Muscle of leg (tissue), 11 donors: ENCODE results near the gene POMT1. TPM values are rescaled to one million over a fixed set of nuclear protein-coding genes. Genes with fewer than 3 reads are reported as not detected.

Source experiments
- DNase-seq: peaks from one replicate; pipeline ENCODE4 v3.0.0; 2013
- H3K27ac ChIP-seq: one replicate; pipeline ENCODE4 v1.5.1; 2013; ENCODE audit warnings: mild to moderate bottlenecking, low read length, control low read depth
- H3K27me3 ChIP-seq: one replicate; pipeline ENCODE4 v1.6.1; 2013; ENCODE audit warnings: low read length; ENCODE audit not compliant: control insufficient read depth, insufficient read depth
- H3K36me3 ChIP-seq: one replicate; pipeline ENCODE4 v1.6.1; 2013; ENCODE audit warnings: low read length; ENCODE audit not compliant: control insufficient read depth, insufficient read depth
- H3K4me1 ChIP-seq: one replicate; pipeline ENCODE4 v1.6.1; 2013; ENCODE audit warnings: low read length; ENCODE audit not compliant: control insufficient read depth, insufficient read depth
- H3K4me3 ChIP-seq: one replicate; pipeline ENCODE4 v1.5.1; 2013; ENCODE audit warnings: low read length, control low read depth
- H3K9me3 ChIP-seq: replicated peaks from 2 replicates; pipeline ENCODE4 v1.6.1; 2013; ENCODE audit warnings: low read depth, low read length; ENCODE audit not compliant: control insufficient read depth
- WGBS: methylation state at CpG from one replicate; pipeline ENCODE4 v1.1.5; 2013; ENCODE audit warnings: missing lambda C conversion rate; ENCODE audit not compliant: insufficient coverage; 5-methylcytosine and 5-hydroxymethylcytosine counted together
- polyA plus RNA-seq, 8 donors: library from polyadenylated mRNA; unstranded; fragments of 120-200 nt; gene quantifications; one replicate each; pipeline versions ENCODE4 v1.2.1 to v1.2.3, GENCODE V29; 2013; ENCODE audit warnings: inconsistent platforms in 1 of 8, low replicate concordance in 1 of 8; ENCODE audit not compliant: insufficient read length in 8 of 8, insufficient read depth in 1 of 8
- total RNA-seq: library from RNA; stranded (reverse); fragments of 120-200 nt; gene quantifications from one replicate; pipeline ENCODE4 v1.2.4, GENCODE V29; 2013

POMT1 gene
- total and polyA plus RNA-seq, 9 donors = 15.1 to 29.9 (median 23.0) TPM

GRCh38 chr9:131552030-131552429 is 49.3 kb downstream of the POMT1 start:
- peaks cover 45% of the 10 kb centered on the region for H3K27me3 ChIP-seq
- peaks cover 2% of the 10 kb centered on the region for H3K9me3 ChIP-seq
- WGBS = 57% methylated on average over 1 of the region's 6 CpGs
- H3K36me3 ChIP-seq = no peaks in the 10 kb centered on the region
- no peak for DNase-seq
- no peak overlapping the region for H3K4me3 ChIP-seq
- H3K4me1 ChIP-seq = peaks cover under 1% of the 10 kb centered on the region
- no peak overlapping the region for H3K27ac ChIP-seq

GRCh38 chr9:131554087-131554842 is 51.5 kb downstream of the POMT1 start:
- H3K27me3 ChIP-seq = peaks cover 29% of the 10 kb centered on the region
- 8% methylated on average over 56 of the region's 60 CpGs for WGBS
- H3K4me3 ChIP-seq = no peak overlapping the region
- H3K9me3 ChIP-seq = peaks cover 2% of the 10 kb centered on the region
- DNase-seq = no peak
- no peak overlapping the region for H3K27ac ChIP-seq
- H3K36me3 ChIP-seq = no peaks in the 10 kb centered on the region
- H3K4me1 ChIP-seq = no peaks in the 10 kb centered on the region

GRCh38 chr9:131554843-131555351 is 52.2 kb downstream of the POMT1 start:
- H3K4me1 ChIP-seq = no peaks in the 10 kb centered on the region
- no peak overlapping the region for H3K27ac ChIP-seq
- DNase-seq = no peak
- no peaks in the 10 kb centered on the region for H3K36me3 ChIP-seq
- H3K9me3 ChIP-seq = peaks cover 5% of the 10 kb centered on the region
- no peak overlapping the region for H3K4me3 ChIP-seq
- WGBS = 16% methylated on average over 45 of the region's 54 CpGs
- peaks cover 27% of the 10 kb centered on the region for H3K27me3 ChIP-seq

GRCh38 chr9:131555841-131556673 is 53.3 kb downstream of the POMT1 start:
- no peaks in the 10 kb centered on the region for H3K4me1 ChIP-seq
- H3K9me3 ChIP-seq = peaks cover 13% of the 10 kb centered on the region
- H3K27ac ChIP-seq = no peak overlapping the region
- H3K27me3 ChIP-seq = peaks cover 27% of the 10 kb centered on the region
- 91% methylated on average over 12 of the region's 15 CpGs for WGBS
- H3K4me3 ChIP-seq = no peak overlapping the region
- no peak for DNase-seq
- H3K36me3 ChIP-seq = no peaks in the 10 kb centered on the region

- no peak for DNase-seq
- Histone ChIP-seq H3K27ac (no peak overlapping the region), H3K4me1 (no peaks in the 10 kb centered on the region), H3K36me3 (no peaks in the 10 kb centered on the region), H3K27me3 (peaks cover 27% of the 10 kb centered on the region), H3K9me3 (peaks cover 15% of the 10 kb centered on the region), H3K4me3 (no peak overlapping the region)
- WGBS = 93% methylated on average over 25 of the region's 25 CpGs
Observed at GRCh38 chr9:131557855-131558548, 55.3 kb downstream of the POMT1 start.

- no peak overlapping the region for H3K27ac ChIP-seq
- H3K27me3 ChIP-seq = peaks cover 14% of the 10 kb centered on the region
- DNase-seq = no peak
- 83% methylated on average over 1 of the region's 1 CpG for WGBS
- peaks cover 13% of the 10 kb centered on the region for H3K9me3 ChIP-seq
- H3K36me3 ChIP-seq = no peaks in the 10 kb centered on the region
- H3K4me3 ChIP-seq = no peak overlapping the region
- H3K4me1 ChIP-seq = no peaks in the 10 kb centered on the region
Observed at GRCh38 chr9:131559421-131560000, 56.8 kb downstream of the POMT1 start.

GRCh38 chr9:131562032-131562959 is 59.6 kb downstream of the POMT1 start:
- DNase-seq = no peak
- Histone ChIP-seq H3K27me3 (no peaks in the 10 kb centered on the region), H3K27ac (no peak overlapping the region), H3K36me3 (no peaks in the 10 kb centered on the region), H3K4me1 (no peaks in the 10 kb centered on the region), H3K4me3 (no peak overlapping the region), H3K9me3 (peaks cover 13% of the 10 kb centered on the region)
- WGBS = 75% methylated on average over 1 of the region's 9 CpGs

- H3K4me1 ChIP-seq = no peaks in the 10 kb centered on the region
- H3K36me3 ChIP-seq = no peaks in the 10 kb centered on the region
- DNase-seq = no peak
- H3K27ac ChIP-seq = no peak overlapping the region
- H3K27me3 ChIP-seq = no peaks in the 10 kb centered on the region
- no peak overlapping the region for H3K4me3 ChIP-seq
- whole genome bisulfite sequencing = no CpG with 5 or more reads among the region's 5 CpGs
- peaks cover 8% of the 10 kb centered on the region for H3K9me3 ChIP-seq
Observed at GRCh38 chr9:131565369-131565768, 62.7 kb downstream of the POMT1 start.

- DNase-seq = no peak
- Histone ChIP-seq H3K9me3 (peaks cover 2% of the 10 kb centered on the region), H3K27ac (no peak overlapping the region), H3K4me3 (no peak overlapping the region), H3K36me3 (peaks cover 3% of the 10 kb centered on the region), H3K27me3 (no peaks in the 10 kb centered on the region), H3K4me1 (no peaks in the 10 kb centered on the region)
- WGBS = no CpG with 5 or more reads among the region's 3 CpGs
Observed at GRCh38 chr9:131566158-131566557, 63.4 kb downstream of the POMT1 start.
